Uterus (tissue), 2 donors: Measurements from ENCODE around the gene TBC1D5.

Experiments used
- CTCF ChIP-seq, 4 experiments: fragments of 200-600 bp in 2 of 4; fragments of 450-650 bp in 2 of 4; sonication (generic) in 2 of 4; IDR thresholded peaks; one replicate each; pipeline ENCODE4 v1.5.1; 2016 to 2019; ENCODE audit warnings: antibody characterized with exemption in 4 of 4, mild to moderate bottlenecking in 2 of 4, moderate library complexity in 1 of 4
- POLR2A ChIP-seq, 2 donors: fragments of 450-650 bp; IDR thresholded peaks; one replicate each; pipeline ENCODE4 v1.6.1; 2016; ENCODE audit warnings: antibody characterized with exemption in 2 of 2, mild to moderate bottlenecking in 1 of 2, moderate library complexity in 1 of 2

GRCh38 chr3:17577796-17578520 is 164.5 kb downstream of the TBC1D5 start:
- TF ChIP-seq CTCF (IDR thresholded peaks at IDR 0.05) = no peak
- no peak for TF ChIP-seq POLR2A (IDR thresholded peaks at IDR 0.05)
